ENCODE data around the gene ESYT2. TPM values are rescaled to one million over a fixed set of nuclear protein-coding genes. Genes with fewer than 3 reads are reported as not detected.

ESYT2 gene
- total RNA-seq, 1 donor from 2014 or later = 23.3 TPM

DNA sequence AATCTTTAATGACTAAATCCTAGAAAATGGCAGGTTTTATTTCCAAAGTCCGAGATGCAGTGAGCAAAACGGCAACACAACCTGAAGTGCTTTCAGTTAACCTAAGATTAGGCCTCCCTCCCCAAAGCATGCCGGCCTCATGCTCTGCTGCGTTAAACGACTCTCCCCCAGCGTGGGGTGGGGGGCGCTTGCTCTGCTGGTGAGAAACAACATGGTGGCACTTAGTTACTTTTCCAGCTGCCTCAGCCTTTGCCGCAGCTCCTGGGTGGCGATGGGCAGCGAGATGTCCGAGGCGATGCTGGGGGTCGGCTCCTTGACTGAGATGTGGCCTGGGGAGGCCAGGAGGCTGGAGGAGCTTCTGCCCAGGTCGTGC lies 88.0 kb downstream of the ESYT2 start:
- TF ChIP-seq, protein P1, sequence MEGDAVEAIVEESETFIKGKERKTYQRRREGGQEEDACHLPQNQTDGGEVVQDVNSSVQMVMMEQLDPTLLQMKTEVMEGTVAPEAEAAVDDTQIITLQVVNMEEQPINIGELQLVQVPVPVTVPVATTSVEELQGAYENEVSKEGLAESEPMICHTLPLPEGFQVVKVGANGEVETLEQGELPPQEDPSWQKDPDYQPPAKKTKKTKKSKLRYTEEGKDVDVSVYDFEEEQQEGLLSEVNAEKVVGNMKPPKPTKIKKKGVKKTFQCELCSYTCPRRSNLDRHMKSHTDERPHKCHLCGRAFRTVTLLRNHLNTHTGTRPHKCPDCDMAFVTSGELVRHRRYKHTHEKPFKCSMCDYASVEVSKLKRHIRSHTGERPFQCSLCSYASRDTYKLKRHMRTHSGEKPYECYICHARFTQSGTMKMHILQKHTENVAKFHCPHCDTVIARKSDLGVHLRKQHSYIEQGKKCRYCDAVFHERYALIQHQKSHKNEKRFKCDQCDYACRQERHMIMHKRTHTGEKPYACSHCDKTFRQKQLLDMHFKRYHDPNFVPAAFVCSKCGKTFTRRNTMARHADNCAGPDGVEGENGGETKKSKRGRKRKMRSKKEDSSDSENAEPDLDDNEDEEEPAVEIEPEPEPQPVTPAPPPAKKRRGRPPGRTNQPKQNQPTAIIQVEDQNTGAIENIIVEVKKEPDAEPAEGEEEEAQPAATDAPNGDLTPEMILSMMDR (conservative IDR thresholded peaks at IDR 0.05) = no peak
- Mint-ChIP-seq H3K27ac (ENCODE audit: unreplicated experiment) (no peak overlapping the region), H3K4me3 (no peak overlapping the region), H3K27me3 (ENCODE audit: low read depth) (no peaks in the 10 kb centered on the region), H3K9me3 (no peaks in the 10 kb centered on the region), H3K36me3 (ENCODE audit: low read depth) (peaks cover 9% of the 10 kb centered on the region), H3K4me1 (no peaks in the 10 kb centered on the region)
- no peak for DNase-seq (ENCODE audit: low read depth, low spot score)

DNA sequence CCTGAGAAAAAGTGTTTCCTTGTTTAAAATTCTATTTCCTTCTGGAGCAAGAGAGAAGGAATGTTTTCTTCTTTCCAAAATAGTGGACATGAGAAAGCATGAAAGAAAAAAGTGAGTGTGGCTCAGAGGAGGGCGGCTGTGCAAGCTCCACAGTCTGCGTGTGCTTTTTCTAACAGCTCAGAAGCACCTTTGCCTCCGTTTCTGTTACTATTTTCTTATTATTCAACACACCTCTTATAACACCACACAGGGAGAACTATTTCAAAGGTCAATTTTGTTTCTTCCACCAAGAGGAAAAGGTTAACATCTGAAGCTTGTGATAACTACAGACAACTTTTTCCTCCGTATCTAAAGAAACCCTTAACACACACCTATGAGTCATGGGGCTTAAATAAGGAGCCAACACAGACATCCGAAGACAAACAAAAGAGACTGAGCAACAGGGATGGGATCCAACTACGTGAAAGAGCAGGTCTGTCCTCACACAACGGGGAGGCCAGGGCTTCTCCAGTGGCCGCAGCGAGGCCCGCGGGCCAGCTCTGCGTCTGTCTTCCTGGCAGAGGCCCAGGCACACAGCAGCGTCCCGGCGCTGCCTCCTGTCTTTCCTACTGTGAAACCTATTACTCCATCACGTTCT lies 88.5 kb downstream of the ESYT2 start:
- H3K27me3 Mint-ChIP-seq (ENCODE audit: low read depth) = no peaks in the 10 kb centered on the region
- no peak overlapping the region for H3K4me3 Mint-ChIP-seq
- no peaks in the 10 kb centered on the region for H3K4me1 Mint-ChIP-seq
- TF ChIP-seq, protein P1 (conservative IDR thresholded peaks at IDR 0.05) = no peak
- H3K9me3 Mint-ChIP-seq = no peaks in the 10 kb centered on the region
- H3K27ac Mint-ChIP-seq (ENCODE audit: unreplicated experiment) = no peak overlapping the region
- no peak for DNase-seq (ENCODE audit: low read depth, low spot score)
- peaks cover 12% of the 10 kb centered on the region for H3K36me3 Mint-ChIP-seq (ENCODE audit: low read depth)

DNA sequence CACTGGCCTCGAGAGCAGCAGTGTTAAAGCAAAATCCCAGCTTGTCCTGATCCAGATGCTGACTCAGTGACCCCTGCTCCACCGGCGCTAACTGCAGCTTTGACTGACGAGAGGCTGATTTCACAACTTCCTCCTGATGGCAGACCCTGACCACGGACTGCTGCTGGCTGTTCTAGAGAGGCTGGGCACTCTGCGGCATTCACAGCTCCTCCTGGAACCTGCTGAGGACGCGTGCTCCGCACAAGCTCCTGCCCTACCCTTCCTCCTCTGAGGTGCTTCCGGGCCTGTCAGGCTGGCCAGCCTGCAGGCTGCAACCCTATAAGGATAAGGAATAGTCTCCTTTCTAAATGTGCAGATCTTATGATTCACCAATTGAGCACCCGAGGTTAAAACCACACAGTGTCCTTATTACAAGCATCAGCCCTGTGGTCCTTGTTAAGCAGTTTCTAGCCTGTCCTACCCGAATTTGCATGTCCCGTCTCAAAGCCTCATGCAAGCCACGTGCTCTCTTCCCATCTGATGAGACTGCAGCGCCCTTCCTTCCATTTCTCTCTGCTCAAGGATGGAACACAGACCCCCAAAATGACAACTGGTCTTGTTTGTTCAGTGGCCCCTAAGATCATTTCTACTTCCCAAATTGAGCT lies 89.2 kb downstream of the ESYT2 start:
- no peaks in the 10 kb centered on the region for H3K27me3 Mint-ChIP-seq (ENCODE audit: low read depth)
- H3K27ac Mint-ChIP-seq (ENCODE audit: unreplicated experiment) = no peak overlapping the region
- H3K4me1 Mint-ChIP-seq = no peaks in the 10 kb centered on the region
- no peak overlapping the region for H3K4me3 Mint-ChIP-seq
- DNase-seq (ENCODE audit: low read depth, low spot score) = no peak
- peaks cover 12% of the 10 kb centered on the region for H3K36me3 Mint-ChIP-seq (ENCODE audit: low read depth)
- TF ChIP-seq, protein P1 (conservative IDR thresholded peaks at IDR 0.05) = no peak
- H3K9me3 Mint-ChIP-seq = no peaks in the 10 kb centered on the region

DNA sequence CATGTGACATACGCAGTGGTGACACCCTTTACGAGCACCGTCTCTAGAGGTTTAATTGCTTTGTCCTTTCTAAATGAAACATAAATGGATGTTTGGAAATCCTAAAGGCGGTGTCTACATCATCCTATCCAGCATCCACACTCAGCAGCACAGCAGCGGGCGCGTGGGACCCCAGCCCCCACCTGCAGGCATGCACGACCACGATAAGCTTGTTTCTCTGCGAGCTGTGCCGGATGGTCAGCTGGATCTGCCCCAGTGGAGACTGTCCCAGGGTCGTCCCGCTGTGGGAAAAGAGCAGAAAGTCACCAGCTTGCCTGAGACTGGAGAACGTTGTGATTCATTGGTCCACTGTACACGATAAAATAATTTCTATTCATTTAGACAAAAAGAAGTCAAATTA lies 90.5 kb downstream of the ESYT2 start:
- Mint-ChIP-seq H3K27me3 (ENCODE audit: low read depth) (no peaks in the 10 kb centered on the region), H3K4me1 (no peaks in the 10 kb centered on the region), H3K4me3 (no peak overlapping the region), H3K27ac (ENCODE audit: unreplicated experiment) (no peak overlapping the region), H3K9me3 (no peaks in the 10 kb centered on the region), H3K36me3 (ENCODE audit: low read depth) (peaks cover 18% of the 10 kb centered on the region)
- DNase-seq (ENCODE audit: low read depth, low spot score) = no peak
- TF ChIP-seq, protein P1 (conservative IDR thresholded peaks at IDR 0.05) = no peak

DNA sequence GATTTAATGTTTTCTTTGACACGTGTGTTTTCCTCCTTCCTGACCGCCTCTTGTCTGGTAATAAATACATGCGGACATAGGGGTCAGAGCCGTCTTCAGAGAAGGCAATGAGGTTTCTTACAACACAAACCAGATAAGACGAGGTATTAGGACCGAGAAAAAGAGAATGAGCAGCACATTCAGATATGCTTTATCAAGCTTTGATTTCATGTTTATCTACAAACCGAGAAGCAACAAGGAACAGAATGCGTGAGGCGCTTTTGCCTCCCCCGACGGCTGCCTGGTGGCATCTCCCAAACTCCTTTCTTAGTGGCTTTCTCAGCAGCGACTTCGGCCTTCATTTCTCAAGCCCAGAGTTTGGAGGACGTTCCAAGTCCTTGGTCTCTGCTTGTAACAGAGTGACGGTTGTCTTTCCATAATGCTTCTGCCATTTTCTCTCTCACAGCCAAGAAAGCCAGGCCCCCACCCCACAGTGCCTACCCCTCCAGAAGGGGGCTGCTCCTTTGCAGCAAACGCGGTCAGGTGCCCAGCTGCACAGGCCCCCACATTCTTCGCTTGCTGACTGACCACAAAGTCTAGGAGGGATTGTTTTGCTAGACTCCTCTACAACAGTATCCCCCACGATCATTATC lies 92.1 kb downstream of the ESYT2 start:
- H3K4me3 Mint-ChIP-seq = no peak overlapping the region
- TF ChIP-seq, protein P1 (conservative IDR thresholded peaks at IDR 0.05) = no peak
- H3K4me1 Mint-ChIP-seq = no peaks in the 10 kb centered on the region
- H3K36me3 Mint-ChIP-seq (ENCODE audit: low read depth) = peaks cover 12% of the 10 kb centered on the region
- H3K27me3 Mint-ChIP-seq (ENCODE audit: low read depth) = no peaks in the 10 kb centered on the region
- DNase-seq (ENCODE audit: low read depth, low spot score) = no peak
- no peaks in the 10 kb centered on the region for H3K9me3 Mint-ChIP-seq
- H3K27ac Mint-ChIP-seq (ENCODE audit: unreplicated experiment) = no peak overlapping the region
